Fibroblast of skin of abdomen (primary cell): ENCODE results near the gene C2.
A peak's percentile ranks its signal among the peaks of the same experiment; 100 is the strongest.
"Not testable (repeated sequence)": the region's sequence is repeated elsewhere in the genome, so short reads cannot be mapped to it uniquely, and the experiment has no call there.

Source experiments
- DNase-seq: peaks from one replicate; pipeline ENCODE4 v3.0.0-alpha.2; 2013

C2 gene

DNA sequence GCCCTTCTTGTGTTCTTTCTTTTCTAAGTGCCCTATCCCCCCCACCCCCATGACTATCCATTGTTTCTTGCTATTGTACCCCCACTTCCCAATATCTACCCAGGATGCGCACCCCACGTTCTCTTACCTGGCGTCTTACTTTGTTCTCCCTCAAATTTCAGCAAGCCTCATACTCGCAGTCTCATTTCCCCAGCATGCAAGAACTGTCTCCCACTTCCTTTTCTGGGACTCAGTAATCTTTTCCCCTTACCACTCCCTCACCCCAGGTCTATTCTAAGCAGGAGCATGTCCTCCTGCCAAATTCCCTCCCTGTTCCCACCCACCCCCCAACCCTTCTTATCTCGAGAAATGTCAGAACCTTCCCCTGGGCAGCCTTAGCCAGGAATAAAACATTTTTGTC, 28.3 kb upstream of the C2 start:
- no peak for DNase-seq

DNA sequence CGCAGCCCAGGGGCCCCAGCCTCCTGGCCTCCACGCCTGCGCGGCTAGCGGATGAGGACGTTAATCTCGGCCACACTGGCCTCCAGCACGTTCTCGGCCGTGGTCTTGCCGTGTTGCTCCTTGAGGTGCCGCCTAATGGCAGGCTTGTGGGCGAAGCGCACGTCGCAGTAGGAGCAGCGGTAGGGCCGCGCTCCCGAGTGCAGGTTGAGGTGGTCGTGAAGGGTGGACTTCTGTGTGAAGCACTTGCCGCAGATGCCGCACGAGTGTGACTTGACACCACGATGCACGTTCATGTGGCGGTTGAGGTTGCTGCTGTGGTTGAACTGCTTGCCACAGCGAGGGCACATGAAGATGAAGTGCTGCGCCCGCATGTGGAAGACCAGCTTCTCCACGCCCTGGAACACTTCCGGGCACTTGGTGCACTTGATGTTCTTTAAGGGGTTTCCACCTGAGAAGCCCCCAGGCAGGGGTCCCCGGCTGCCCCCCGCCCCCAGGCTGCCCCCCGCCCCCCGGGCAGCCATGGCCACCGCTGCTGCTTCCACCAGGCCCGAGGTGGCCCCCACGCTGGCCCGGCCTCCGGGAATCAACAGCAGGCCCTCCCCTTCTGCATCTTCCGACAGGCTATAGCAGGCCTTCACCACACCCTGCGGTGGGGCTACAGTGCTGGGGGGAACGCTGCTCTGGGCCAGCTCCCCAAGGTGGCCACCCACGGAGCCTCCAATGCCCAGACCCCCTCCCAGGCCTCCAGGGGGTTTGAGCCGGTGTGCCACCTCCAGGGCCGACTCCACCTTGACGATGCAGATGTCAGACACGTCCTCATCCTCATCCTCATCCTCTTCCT, 27.4 kb upstream of the C2 start:
- DNase-seq, result no peak

DNA sequence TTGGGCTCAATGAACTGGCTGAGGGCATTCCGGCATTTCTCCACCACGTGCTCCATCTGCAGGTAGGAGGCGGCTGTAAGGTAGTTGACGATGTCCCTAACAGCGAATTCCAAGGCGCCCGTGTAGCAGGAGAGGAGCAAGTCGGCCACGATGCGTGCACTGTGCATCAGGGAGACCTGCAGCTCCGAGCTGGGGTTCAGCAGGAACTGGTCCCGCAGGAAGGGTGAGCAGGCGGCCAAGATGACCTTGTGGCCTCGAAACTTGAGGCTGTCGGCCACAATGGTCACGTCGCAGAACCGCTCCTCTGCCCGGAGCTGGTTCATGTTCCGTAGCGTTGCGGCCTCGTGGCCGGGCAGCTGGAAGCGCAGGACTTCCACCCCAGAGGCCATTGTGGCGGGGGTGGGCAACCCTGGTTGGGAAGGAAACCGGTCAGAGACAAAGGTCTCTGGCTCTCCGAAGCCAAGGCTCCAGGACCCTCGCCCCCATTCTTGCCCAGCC, 26.6 kb upstream of the C2 start:
- DNase-seq, result no peak

DNA sequence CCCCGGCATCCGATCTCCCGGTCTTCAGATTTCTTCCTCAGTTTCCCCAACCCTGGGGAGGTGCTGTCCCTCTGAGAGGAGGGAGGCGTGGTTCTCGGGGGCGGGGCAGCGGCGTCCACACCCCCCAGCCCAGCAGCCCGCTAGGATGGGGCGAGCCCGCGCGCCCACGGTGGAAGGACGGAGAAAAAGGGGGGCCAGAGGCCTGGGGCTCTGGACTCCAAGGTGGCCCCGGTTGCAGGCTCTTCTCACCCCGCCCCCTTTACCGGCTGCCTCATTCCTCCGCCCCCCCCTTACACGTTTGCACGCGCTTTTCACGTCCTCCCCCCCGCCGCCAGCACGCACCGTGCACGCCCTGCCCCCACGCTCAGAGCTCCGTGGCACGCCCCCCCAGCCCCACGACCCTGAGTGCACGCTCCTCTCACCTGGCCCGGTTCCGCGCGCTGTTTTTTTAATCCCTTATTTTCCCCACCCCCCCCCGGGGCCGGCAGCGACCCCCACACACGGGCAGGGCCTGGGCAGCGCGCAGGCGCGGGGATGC, 26.0 kb upstream of the C2 start:
- DNase-seq, result peak; percentile 59

DNA sequence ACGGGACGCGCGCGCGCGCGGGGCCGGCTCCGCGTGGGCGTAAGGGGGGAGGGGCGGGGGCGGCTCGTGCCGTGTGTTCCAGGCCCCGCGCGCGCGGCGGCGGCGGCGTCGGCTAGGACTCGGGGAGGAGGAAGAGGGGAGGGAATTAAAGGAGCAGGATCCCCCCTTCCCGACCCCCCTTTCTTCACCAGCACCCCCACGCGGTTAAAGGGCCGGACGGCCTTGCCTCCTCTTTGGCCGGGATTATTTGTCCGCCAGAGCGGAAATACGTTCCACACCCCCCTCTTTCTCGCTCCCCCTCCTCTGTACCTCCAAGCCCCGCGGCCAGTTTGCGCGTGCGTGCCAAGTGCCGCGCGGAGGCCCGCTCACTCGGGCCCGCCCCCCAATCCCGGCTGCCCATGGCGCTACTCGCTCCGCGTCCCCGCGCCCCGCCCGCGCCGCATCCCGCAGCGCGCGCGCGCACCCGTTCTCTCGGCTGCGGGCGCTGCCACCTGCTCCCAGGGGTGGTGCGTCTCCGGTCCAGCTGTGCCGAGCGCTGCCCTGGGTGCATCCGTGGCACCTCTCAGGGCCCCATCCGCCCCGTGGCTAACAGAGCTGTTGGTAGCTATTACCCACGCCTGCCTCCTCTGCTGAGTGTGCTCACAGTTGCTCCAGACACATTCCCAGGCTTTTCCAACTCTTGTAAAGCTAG, 25.4 kb upstream of the C2 start, which contains the start of gene ZBTB12:
Gene ZBTB12, minus strand, starts transcription at position 134 of the 691 bp plus-strand sequence. CDS start 781 bp downstream, outside the sequence.
- DNase-seq, result peak; percentile 98

DNA sequence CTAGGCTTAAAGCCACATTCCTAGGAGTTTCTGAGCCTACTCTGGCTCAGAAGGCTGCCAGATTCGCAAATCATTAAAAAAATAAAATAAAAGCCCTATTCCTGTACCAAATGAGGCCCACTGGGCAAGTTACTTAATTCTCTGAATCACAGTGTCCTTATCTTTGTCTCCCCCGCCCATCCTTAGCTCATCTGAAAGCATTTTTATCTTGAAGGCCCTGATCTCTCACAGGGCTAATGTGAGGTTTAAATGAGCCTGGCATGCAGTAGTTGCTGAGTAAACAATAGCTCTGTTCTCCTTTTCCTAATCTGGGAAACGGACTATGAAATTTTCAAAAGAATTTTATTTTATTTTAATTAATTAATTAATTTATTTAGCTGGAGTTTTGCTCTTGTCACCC, 23.6 kb upstream of the C2 start:
- no peak for DNase-seq

DNA sequence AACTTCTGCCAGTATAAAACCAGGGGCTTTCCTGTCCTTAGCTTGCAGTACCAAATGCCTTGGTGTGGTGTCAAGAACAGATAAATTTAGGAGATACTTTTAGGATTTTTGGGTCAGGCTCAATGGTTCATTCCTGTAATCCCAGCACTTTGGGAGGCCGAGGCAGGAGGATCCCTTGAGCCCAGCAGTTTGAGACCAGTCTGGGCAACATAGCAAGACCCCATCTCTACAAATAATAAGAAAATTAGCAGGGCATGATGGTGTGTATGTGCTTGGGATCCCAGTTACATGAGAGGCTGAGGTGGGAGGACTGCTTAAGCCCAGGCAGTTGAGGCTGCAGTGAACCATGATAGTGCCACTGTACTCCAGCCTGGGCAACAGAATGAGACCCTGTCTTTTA, 22.5 kb upstream of the C2 start:
- DNase-seq, result no peak

DNA sequence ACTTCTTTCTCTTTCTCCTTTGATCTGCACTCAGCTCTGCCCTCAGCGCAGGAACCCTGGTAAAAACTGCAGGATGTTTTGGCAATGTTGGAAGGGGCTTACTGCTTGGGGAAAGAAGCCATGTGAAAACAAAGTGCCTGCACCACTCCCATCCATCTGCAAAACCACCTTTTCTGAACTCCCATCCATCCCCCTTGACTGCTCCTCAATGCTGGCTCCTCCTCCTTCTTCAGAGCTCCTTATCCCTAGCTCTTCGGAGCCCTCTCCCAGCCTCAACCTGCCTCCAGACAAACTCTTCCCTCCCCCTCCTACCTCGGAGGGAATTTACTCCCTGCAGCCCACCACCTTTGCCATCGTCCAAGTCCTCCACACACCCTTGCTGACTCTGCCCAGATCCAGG, 21.4 kb upstream of the C2 start:
- DNase-seq, result no peak

DNA sequence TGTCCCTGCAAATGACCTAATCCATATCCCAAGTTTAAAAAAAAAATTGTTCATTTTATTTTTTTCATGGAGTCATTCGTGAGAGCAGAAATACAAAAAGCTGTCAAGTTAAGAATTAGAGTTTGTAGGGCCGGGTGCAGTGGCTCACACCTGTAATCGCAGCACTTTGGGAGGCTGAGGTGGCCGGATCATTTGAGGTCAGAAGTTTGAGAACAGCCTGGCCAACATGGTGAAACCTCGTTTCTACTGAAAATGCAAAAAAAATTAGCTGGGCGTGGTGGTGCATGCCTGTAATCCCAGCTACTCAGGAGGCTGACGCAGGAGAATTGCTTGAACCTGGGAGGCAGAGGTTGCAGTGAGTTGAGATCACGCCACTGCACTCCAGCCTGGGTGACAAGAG, 20.8 kb upstream of the C2 start:
- DNase-seq, result not testable (repeated sequence)

DNA sequence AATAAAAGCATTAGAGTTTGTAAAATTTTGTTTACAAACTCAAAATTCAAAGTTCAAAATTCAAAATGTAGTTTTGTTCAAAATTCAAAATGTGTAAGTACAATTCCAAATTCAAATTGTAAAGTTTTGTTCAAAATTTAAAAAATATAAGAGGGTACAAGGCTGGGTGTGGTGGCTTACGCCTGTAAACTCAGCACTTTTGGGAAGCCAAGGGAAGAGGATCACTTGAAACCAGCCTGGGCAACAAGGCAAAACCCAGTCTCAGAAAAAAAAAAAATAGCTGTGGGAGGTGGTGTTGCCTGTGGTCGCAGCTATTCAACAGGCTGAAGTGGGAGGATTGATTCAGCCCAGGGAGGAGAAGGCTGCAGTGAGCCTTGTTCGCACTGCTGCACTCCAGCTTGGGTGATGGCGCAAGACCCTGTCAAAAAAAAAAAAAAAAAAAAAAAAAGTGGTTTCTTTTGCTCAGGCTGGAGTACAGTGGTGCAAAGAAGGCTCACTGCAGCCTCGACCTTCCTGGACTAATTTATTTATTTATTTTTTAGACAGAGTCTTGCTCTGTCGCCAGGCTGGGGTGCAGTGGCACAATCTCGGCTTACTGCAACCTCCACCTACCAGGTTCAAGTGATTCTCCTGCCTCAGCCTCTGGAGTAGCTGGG, 20.2 kb upstream of the C2 start:
- peak; percentile 80 for DNase-seq

DNA sequence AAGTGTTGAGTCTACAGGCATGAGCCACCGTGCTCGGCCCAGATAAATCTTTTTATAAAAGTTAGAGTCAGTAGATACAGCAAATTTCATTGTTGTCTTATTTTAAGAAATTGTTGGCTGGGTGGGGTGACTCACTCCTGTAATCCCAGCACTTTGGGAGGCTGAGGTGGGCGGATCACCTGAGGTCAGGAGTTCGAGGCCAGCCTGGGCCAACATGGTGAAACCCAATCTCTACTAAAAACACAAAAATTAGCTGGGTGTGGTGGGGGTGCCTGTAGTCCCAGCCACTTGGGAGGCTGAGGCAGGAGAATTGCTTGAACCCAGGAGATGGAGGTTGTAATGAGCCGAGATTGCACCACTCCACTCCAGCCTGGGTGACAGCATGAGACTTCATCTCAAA, 19.3 kb upstream of the C2 start:
- DNase-seq, result not testable (repeated sequence)

DNA sequence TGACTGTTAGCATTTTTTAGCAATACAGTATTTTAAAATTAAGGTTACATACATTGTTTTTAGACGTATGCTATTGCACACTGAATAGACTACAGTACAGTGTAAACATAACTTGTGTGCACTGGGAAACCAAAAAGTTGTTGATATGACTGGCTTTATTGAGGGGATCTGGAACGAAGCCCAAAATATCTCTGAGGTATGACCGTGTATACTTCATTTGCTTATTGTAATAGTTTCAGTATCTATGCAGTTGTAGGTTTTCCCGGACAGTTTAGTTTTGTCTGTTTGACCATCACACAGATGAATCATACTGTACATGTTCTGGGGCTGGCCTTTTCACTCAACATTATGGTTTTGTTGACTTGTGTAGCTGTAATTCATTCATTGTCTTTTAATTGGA, 18.7 kb upstream of the C2 start:
- DNase-seq, result peak; percentile 39

DNA sequence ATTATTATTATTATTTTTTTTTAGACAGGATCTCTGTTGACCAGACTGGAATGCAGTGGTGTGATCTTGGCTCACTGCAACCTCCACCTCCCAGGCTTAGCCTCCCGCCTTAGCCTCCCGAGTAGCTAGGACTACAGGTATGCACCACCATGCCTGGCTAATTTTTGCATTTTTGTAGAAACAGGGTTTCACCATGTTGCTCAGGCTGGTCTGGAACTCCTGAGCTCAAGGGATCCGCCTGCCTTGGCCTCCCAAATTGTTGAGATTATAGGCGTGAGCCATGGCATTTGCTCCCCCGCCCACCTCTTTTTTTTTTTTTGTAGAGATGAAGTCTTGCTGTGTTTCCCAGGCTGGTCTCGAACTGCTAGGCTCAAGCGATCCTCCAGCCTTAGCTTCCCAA, 18.2 kb upstream of the C2 start:
- not testable (repeated sequence) for DNase-seq

DNA sequence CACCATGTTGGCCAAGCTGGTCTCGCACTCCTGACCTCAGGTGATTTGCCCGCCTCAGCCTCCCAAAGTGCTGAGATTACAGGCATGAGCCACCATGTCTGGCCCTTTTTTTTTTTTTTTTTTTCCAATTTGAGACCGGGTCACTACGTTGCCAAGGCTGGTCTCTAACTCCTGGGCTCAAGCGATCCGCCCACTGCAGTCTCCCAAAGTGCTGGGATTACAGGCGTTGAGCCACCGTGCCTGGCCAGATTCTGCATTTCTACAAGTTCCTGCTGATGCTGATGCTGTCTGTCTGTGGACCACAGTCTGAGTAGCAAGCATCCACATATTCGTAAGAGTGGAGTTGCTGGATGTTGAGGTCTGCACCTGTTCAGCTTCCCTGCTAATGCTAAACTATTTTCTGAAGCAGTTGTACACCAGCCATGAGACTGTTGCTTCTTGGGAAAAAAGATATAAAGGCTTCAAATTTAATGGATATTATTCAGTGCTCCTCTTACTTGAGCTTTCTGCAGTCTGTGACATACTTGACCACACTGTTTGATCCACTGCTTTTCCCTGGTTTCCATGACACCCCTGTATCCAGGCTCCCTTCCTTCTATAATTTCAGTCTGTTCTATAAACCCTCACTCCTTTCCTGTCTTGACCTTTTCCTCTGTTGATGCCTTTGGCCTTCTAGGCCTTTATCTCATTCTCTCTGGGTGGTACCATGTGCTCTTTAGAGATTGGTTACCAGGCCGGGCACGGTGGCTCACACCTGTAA, 15.5 kb upstream of the C2 start:
- DNase-seq, result no peak

DNA sequence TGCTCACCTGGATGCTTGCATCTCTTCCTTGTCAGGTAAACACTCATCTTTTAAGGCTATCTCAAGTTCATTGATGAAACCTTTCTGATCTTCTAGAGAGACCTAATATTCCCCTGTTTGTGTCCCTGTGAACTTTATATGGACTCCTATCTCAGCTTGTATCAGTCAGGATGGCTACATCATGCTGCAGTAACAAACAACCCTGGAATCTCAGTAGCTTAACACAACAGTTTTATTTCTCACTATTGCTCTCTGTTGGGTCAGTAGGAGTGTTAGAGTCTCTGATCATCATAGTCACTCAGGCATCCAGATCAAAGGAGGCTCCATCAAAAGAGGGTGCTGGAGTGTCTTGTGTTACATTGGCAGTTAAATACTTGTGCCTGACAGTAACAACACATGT, 12.2 kb upstream of the C2 start:
- no peak for DNase-seq

DNA sequence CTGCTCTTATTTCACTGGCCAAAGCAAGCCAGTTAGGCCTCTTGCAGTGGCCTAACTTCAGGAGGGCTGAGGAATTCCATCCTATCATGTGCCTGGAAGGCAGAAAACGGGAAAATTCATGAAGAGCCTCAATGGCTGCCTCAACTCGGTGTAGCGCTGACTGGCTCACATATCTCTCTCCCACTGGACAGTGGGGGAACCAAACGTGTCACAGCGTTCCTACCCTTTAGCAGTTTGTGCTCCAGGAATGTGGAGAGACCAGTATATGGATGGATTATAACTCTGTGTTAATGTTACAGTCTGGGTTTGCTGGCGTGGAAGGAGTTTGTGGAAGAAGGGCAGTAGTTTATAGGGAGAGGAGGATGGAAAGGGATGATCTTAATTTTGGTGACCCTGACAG, 11.8 kb upstream of the C2 start:
- no peak for DNase-seq

DNA sequence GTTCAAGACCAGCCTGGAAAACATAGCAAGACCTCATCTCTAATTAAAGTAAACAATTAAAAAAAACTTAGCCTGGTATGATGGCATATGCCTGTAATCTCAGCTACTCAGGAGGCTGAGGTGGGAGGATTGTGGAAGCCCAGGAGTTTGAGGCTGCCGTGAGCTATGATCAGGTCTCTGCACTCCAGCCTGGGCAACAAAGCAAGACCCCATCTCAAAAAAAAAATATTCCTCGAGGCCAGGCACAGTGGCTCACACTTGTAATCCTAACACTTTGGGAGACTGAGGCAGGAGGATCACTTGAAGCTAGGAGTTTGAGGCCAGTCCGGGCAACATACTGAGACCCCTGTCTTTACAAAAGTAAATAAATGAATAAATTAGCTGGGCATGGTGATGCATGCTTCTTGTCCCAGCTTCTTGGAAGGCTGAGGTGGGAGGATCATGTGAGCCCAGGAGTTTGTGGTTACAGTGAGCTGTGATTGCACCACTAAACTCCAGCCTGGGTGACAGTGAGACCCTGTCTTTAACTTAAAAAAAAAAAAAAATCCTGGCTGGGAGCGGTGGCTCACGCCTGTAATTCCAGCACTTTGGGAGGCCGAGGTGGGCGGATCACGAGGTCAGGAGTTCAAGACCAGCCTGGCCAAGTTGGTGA, 9.3 kb upstream of the C2 start:
- no peak for DNase-seq

DNA sequence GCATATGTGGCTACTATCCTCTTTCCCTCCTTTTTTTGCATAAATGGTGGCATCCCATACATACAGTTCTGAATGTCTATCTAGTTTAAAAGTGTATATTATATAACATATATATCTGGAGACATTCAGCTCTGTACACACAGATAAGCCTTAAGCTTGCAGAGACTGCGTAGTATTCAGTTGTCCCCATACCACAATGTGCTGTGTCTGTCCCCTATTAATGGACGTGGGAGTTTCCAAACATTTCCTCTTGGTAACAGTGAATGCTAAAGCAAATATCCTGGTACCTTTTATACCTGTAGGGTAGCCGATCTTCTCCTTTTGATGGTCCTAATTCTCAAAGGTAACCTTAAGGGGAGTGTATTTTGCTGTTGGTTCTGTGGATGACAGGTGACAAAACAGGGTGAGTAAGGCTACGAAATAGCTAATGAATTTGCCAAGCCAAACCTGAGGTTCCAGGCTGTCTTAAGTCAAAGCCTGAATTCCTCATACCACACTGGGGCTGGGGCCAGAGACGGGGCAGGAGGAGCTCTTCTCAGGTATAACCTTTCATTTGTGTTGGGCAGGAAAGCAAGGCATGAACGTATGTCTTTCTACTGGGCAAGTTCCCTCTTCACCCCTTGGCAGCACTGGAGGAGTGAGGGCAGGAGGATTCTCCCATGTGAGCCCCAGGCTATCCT, 7.8 kb upstream of the C2 start:
- DNase-seq, result no peak

DNA sequence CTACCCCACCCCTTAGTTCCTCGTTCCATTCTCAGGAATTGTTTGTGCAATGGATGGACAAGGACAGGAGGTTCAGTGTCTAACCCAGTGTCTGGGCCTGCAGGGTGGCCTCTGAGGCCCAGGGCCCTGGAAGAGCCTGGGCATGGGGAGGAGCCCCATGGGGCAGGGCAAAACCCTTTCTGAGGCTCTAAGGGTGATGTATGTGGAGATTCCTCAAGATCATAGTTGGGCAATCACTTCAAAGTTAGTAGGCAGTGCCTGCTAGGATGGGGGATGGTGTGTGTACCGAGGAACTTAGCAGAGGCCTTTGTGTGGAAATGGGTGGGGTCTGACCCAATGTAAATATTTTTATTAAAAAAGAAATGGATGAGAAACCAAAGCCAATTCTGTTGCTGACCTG, 6.7 kb upstream of the C2 start:
- no peak for DNase-seq

DNA sequence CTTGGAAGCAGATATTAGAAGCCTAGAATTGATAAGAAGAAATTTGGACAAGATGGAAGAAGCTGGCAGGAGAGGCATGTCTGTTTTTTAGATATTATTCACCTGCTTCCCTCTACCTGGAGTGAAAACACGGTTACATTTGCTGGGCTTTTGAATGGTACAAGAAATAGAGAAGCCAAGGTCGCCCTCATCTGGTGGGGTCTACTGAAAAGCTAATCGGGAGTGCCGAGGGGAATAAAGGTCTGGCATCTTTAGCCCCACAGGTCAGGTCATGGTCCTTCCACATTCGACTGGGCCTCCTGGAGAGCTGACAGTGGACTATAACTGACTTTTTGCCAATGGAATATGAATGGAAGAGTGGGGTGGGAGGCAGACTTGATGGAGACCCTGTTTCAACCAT, 4.6 kb upstream of the C2 start:
- no peak for DNase-seq
